Panc1 (cell line): Measurements from ENCODE around the gene MAML1. TPM values are rescaled to one million over a fixed set of nuclear protein-coding genes. Genes with fewer than 3 reads are reported as not detected.

Source experiments
- ATAC-seq: fragments of 200-7000 bp; cut with Tn5 transposase; 2 replicates; pipeline ENCODE4 v1.9.1; 2020; ENCODE audit warnings: mild to moderate bottlenecking, moderate library complexity
- BruUV-seq: library from RNA; stranded (reverse); fragments of 400-500 nt; replicated peaks from 2 replicates; lab custom pipeline; 2021; lab: Mats Ljungman, UMichigan
- CTCF ChIA-PET: fragments of 300-600 bp; sonication (Branson Sonifier 250); formaldehyde crosslinking; loops from one replicate; lab custom pipeline; 2022; ENCODE audit warnings: antibody characterized with exemption; lab: Charles Lee
- POLR2A ChIA-PET: fragments of 300-600 bp; sonication (Branson Sonifier 250); formaldehyde crosslinking; loops from one replicate; lab custom pipeline; 2022; ENCODE audit warnings: antibody characterized with exemption; lab: Charles Lee
- DNase-seq: peaks from one replicate; pipeline ENCODE4 v3.0.0-alpha.2; 2010; ENCODE audit warnings: low read depth, low spot score
- H3K27ac ChIP-seq: 2 replicates; pipeline ENCODE4 v1.5.1; 2011; ENCODE audit warnings: mild to moderate bottlenecking, low read length, inconsistent platforms
- H3K27me3 ChIP-seq: fragments of 200-500 bp; sonication (Bioruptor generic); 2 replicates; pipeline ENCODE4 v1.6.0; 2014; ENCODE audit warnings: low read length, inconsistent platforms; ENCODE audit not compliant: control insufficient read depth, insufficient read depth
- H3K36me3 ChIP-seq: fragments of 200-500 bp; sonication (Bioruptor generic); 2 replicates; pipeline ENCODE4 v1.5.1; 2014; ENCODE audit warnings: inconsistent platforms, mild to moderate bottlenecking, low read length, moderate library complexity; ENCODE audit not compliant: control insufficient read depth, insufficient read depth
- H3K4me1 ChIP-seq: 2 replicates; pipeline ENCODE4 v1.5.1; 2011; ENCODE audit warnings: inconsistent platforms, mild to moderate bottlenecking, low read length, moderate library complexity; ENCODE audit not compliant: control insufficient read depth, insufficient read depth
- H3K4me3 ChIP-seq, 2 experiments: 2 replicates each; pipeline ENCODE4 v1.5.1; 2011 to 2012; ENCODE audit warnings: low read depth in 2 of 2, low read length in 2 of 2, mild to moderate bottlenecking in 2 of 2, inconsistent platforms in 1 of 2, moderate library complexity in 1 of 2
- H3K9me3 ChIP-seq: fragments of 200-500 bp; sonication (Bioruptor generic); 2 replicates; pipeline ENCODE4 v1.5.1; 2014; ENCODE audit warnings: low read depth, mild to moderate bottlenecking, inconsistent platforms, low read length, moderate library complexity; ENCODE audit not compliant: control insufficient read depth, insufficient read depth
- CTCF ChIP-seq: fragments of 450-650 bp; IDR thresholded peaks from 2 replicates; pipeline ENCODE4 v1.5.1; 2017; ENCODE audit warnings: mild to moderate bottlenecking
- POLR2AphosphoS5 ChIP-seq: IDR thresholded peaks from 2 replicates; pipeline ENCODE4 v1.6.1; 2012; ENCODE audit warnings: mild to moderate bottlenecking, low read depth, low read length, moderate library complexity
- REST ChIP-seq, 2 experiments: IDR thresholded peaks; 2 replicates each; pipeline ENCODE4 v1.6.1; 2011 to 2012; ENCODE audit warnings: low read depth in 2 of 2, control low read depth in 1 of 2, low read length in 1 of 2, mild to moderate bottlenecking in 1 of 2, moderate library complexity in 1 of 2; ENCODE audit not compliant: insufficient read depth in 1 of 2
- SIN3A ChIP-seq: IDR thresholded peaks from 2 replicates; pipeline ENCODE4 v1.6.1; 2012; ENCODE audit warnings: low read depth, mild to moderate bottlenecking, low read length, moderate library complexity, borderline replicate concordance; ENCODE audit not compliant: insufficient read depth
- TCF7L2 ChIP-seq: IDR thresholded peaks from 2 replicates; pipeline ENCODE4 v1.6.1; 2011; ENCODE audit warnings: mild to moderate bottlenecking, low read depth, low read length, inconsistent platforms
- in situ Hi-C: cut with HindIII; loops from 2 replicates; pipeline ENCODE4 v1.10.0; 2016; ENCODE audit warnings: low sequenced_read_pairs, low pct_unique_long_range_greater_than_20kb
- intact Hi-C: fragments of 100-400 bp; cut with micrococcal nuclease; formaldehyde crosslinking; loops from one replicate; pipeline ENCODE4 v1.10.0; 2022; ENCODE audit not compliant: unreplicated experiment
- total RNA-seq: library from RNA; stranded (reverse); gene quantifications from one replicate; pipeline ENCODE4 v1.2.1, GENCODE V29; 2021; ENCODE audit not compliant: unreplicated experiment

Gene MAML1
- total RNA-seq, 1 experiment from 2014 or later = 31.3 TPM

- Histone ChIP-seq H3K4me3 (no peak overlapping the region), H3K27ac (no peak overlapping the region), H3K9me3 (no peaks in the 10 kb centered on the region), H3K27me3 (no peaks in the 10 kb centered on the region), H3K4me1 (peaks cover 36% of the 10 kb centered on the region), H3K36me3 (0 out of 2 replicates have a peak, but pooled peaks cover 2% of the 10 kb centered on the region)
- intact Hi-C loops = no loop called here
- no peak for TF ChIP-seq CTCF
- no peak for TF ChIP-seq POLR2AphosphoS5
- no peak for TF ChIP-seq SIN3A
- no peak for TF ChIP-seq REST (IDR thresholded peaks at IDR 0.05; ENCODE audit: insufficient read depth in 1 of 2, low read depth in 2 of 2, low read length in 1 of 2)
- no peak for TF ChIP-seq TCF7L2
- no peak for DNase-seq
- in situ Hi-C loops = no loop called here
- no TSS peak for BruUV-seq
- ATAC-seq = peak; percentile 57
- ChIA-PET POLR2A (interaction anchor here (0.5 kb wide), 1 partner anchor 10 kb away, joined by 3 read pairs; no protein-coding TSS in a partner anchor), CTCF (interaction anchor here (0.6 to 1.4 kb wide), 5 partner anchors 9 to 58 kb away, joined by 3 to 5 read pairs (median 3); partner anchors contain the start of genes MAML1 and SQSTM1)
Observed at GRCh38 chr5:179762079-179762780, 29.6 kb downstream of the MAML1 start.

DNA sequence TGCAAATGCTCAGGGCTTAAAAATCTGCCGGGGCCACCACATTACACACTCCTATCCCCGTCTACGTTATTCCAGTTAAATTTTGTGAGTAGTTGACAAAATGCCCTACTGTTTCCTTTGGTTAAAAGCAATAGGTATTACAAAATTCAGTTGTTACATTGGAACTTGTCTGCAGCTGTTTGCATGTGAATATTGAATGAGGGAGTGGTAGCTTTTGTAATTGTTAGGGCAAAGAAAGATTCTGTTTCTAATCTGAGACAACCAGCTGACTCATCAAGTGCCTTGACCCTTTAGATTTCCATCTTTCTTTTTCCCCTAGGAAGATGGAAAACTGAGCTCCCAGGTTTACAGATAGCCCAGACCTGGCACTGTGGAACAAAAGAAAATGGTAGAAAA is 30.2 kb downstream of the MAML1 start:
- BruUV-seq = no TSS peak
- H3K36me3 ChIP-seq = peaks cover 2% of the 10 kb centered on the region; the same call in 1 of the 2 replicates
- peaks cover 36% of the 10 kb centered on the region for H3K4me1 ChIP-seq
- ATAC-seq (peak; percentile 32; the same call in 1 of the 2 replicates), DNase-seq (no peak)
- ChIA-PET POLR2A (interaction anchor here (0.5 to 0.7 kb wide), 2 partner anchors 11 to 65 kb away, joined by 3 to 6 read pairs; no protein-coding TSS in a partner anchor), CTCF (interaction anchor here (0.6 to 1.4 kb wide), 6 partner anchors 8 to 58 kb away, joined by 3 to 5 read pairs (median 3); partner anchors contain the start of gene SQSTM1)
- no peak overlapping the region for H3K4me3 ChIP-seq
- in situ Hi-C loops (no loop called here), intact Hi-C loops (no loop called here)
- no peaks in the 10 kb centered on the region for H3K27me3 ChIP-seq
- no peaks in the 10 kb centered on the region for H3K9me3 ChIP-seq
- no peak overlapping the region for H3K27ac ChIP-seq
- 0 out of 2 replicates have a peak, but pooled peaks have one; percentile 60 for TF ChIP-seq CTCF
- no peak for TF ChIP-seq REST (IDR thresholded peaks at IDR 0.05; ENCODE audit: insufficient read depth in 1 of 2, low read depth in 2 of 2, low read length in 1 of 2)
